Gastrocnemius medialis (tissue), 4 donors: ENCODE results near the gene FNTB.

ENCODE experiments used
- CTCF ChIP-seq, 5 experiments: fragments of 450-650 bp in 3 of 5; fragments of 200-600 bp in 2 of 5; sonication (generic) in 2 of 5; IDR thresholded peaks in 4 of 5; conservative IDR thresholded peaks in 1 of 5; 1 replicate in 4 of 5; 2 replicates in 1 of 5; pipeline ENCODE4 v1.5.1; 2016 to 2019; ENCODE audit warnings: antibody characterized with exemption in 5 of 5, mild to moderate bottlenecking in 3 of 5, moderate library complexity in 3 of 5
- POLR2A ChIP-seq, 2 donors: fragments of 450-650 bp; IDR thresholded peaks; one replicate each; pipeline ENCODE4 v1.6.1; 2017; ENCODE audit warnings: antibody characterized with exemption in 2 of 2, mild to moderate bottlenecking in 2 of 2, moderate library complexity in 2 of 2

GRCh38 chr14:65100922-65101541 lies 114.3 kb downstream of the FNTB start:
- TF ChIP-seq CTCF (IDR thresholded peaks at IDR 0.05 in 4 of 5, conservative IDR thresholded peaks at IDR 0.05 in 1 of 5): no peak
- TF ChIP-seq POLR2A (IDR thresholded peaks at IDR 0.05): no peak
